Breast epithelium (tissue), 4 donors: ENCODE measurements around the gene ZBTB4. TPM values are rescaled to one million over a fixed set of nuclear protein-coding genes. Genes with fewer than 3 reads are reported as not detected.
A peak's percentile ranks its signal among the peaks of the same experiment; 100 is the strongest.

Experiments used
- DNase-seq, 2 donors: peaks; one replicate each; pipeline ENCODE4 v3.0.0-alpha.2; 2019; ENCODE audit warnings: low spot score in 2 of 2
- H3K27ac ChIP-seq, 2 donors: fragments of 200-600 bp; sonication (generic) in 1 of 2; one replicate each; pipeline ENCODE4 v1.5.1; 2016 to 2019; ENCODE audit warnings: mild to moderate bottlenecking in 1 of 2
- H3K27me3 ChIP-seq, 2 donors: fragments of 200-600 bp; sonication (generic) in 1 of 2; one replicate each; pipeline versions ENCODE4 v1.5.1 to v1.6.0; 2017 to 2019; ENCODE audit warnings: control low read depth in 1 of 2, mild to moderate bottlenecking in 1 of 2
- H3K36me3 ChIP-seq: fragments of 200-600 bp; one replicate; pipeline ENCODE4 v1.5.1; 2019
- H3K4me1 ChIP-seq, 2 donors: fragments of 200-600 bp; sonication (generic); one replicate each; pipeline ENCODE4 v1.5.1; 2016 to 2019; ENCODE audit warnings: control low read depth in 1 of 2
- H3K4me3 ChIP-seq, 3 donors: fragments of 200-600 bp; sonication (generic); 1 replicate in 2 of 3; 2 replicates in 1 of 3; pipeline ENCODE4 v1.5.1; 2016 to 2019; ENCODE audit warnings: mild to moderate bottlenecking in 3 of 3, moderate library complexity in 2 of 3
- H3K9me3 ChIP-seq, 2 donors: fragments of 200-600 bp; sonication (generic) in 1 of 2; one replicate each; pipeline ENCODE4 v1.5.1; 2016 to 2019; ENCODE audit warnings: control low read depth in 1 of 2
- POLR2A ChIP-seq: fragments of 450-650 bp; IDR thresholded peaks from one replicate; pipeline ENCODE4 v1.6.1; 2016; ENCODE audit warnings: antibody characterized with exemption, mild to moderate bottlenecking, moderate library complexity
- POLR2AphosphoS5 ChIP-seq, 3 donors: sonication (generic); formaldehyde crosslinking; IDR thresholded peaks; one replicate each; pipeline ENCODE4 v1.6.1; 2017; ENCODE audit warnings: antibody characterized with exemption in 3 of 3
- intact Hi-C: fragments of 100-400 bp; cut with DNase I; formaldehyde crosslinking; loops from one replicate; pipeline ENCODE4 v1.15.1; 2023; ENCODE audit warnings: low total_unique reads
- total RNA-seq, 3 donors: library from RNA; depleted of rRNA; stranded (reverse); fragments of >200 nt; gene quantifications; one replicate each; pipeline ENCODE4 v1.1.0, GENCODE V29; 2016
- TF ChIP-seq, protein P1 (sequence below), 3 donors: fragments of 450-650 bp; IDR thresholded peaks; one replicate each; pipeline ENCODE4 v1.5.1; 2016 to 2017; ENCODE audit warnings: antibody characterized with exemption in 3 of 3, mild to moderate bottlenecking in 3 of 3, moderate library complexity in 3 of 3

ZBTB4 gene
- total RNA-seq, 3 donors from 2014 or later, result 34.4 to 46.9 (median 45.7) TPM

DNA sequence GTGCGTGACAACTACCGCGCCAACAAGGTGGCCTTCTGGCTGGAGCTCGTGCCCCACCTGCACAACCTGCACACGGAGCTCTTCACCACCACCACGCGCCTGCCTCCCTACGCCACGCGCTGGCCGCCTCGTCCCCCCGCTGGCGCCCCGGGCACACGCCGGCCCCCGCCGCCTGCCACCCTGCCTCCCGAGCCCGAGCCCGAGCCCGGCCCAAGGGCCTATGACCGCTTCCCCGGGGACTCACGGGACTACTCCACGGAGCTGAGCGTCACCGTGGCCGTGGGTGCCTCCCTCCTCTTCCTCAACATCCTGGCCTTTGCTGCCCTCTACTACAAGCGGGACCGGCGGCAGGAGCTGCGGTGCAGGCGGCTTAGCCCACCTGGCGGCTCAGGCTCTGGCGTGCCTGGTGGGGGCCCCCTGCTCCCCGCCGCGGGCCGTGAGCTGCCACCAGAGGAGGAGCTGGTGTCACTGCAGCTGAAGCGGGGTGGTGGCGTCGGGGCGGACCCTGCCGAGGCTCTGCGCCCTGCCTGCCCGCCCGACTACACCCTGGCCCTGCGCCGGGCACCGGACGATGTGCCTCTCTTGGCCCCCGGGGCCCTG is 62.3 kb downstream of the ZBTB4 start:
- no peak overlapping the region for H3K4me3 ChIP-seq
- no peak for DNase-seq
- H3K36me3 ChIP-seq, result no peaks in the 10 kb centered on the region
- H3K4me1 ChIP-seq, result no peaks in the 10 kb centered on the region
- intact Hi-C loops, result no loop called here
- TF ChIP-seq, protein P1, sequence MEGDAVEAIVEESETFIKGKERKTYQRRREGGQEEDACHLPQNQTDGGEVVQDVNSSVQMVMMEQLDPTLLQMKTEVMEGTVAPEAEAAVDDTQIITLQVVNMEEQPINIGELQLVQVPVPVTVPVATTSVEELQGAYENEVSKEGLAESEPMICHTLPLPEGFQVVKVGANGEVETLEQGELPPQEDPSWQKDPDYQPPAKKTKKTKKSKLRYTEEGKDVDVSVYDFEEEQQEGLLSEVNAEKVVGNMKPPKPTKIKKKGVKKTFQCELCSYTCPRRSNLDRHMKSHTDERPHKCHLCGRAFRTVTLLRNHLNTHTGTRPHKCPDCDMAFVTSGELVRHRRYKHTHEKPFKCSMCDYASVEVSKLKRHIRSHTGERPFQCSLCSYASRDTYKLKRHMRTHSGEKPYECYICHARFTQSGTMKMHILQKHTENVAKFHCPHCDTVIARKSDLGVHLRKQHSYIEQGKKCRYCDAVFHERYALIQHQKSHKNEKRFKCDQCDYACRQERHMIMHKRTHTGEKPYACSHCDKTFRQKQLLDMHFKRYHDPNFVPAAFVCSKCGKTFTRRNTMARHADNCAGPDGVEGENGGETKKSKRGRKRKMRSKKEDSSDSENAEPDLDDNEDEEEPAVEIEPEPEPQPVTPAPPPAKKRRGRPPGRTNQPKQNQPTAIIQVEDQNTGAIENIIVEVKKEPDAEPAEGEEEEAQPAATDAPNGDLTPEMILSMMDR (IDR thresholded peaks at IDR 0.05), result no peak
- no peak for TF ChIP-seq POLR2A
- no peak for TF ChIP-seq POLR2AphosphoS5 (IDR thresholded peaks at IDR 0.05)
- no peak overlapping the region for H3K27ac ChIP-seq
- H3K9me3 ChIP-seq, result no peaks in the 10 kb centered on the region
- H3K27me3 ChIP-seq, result no peaks in the 10 kb centered on the region

DNA sequence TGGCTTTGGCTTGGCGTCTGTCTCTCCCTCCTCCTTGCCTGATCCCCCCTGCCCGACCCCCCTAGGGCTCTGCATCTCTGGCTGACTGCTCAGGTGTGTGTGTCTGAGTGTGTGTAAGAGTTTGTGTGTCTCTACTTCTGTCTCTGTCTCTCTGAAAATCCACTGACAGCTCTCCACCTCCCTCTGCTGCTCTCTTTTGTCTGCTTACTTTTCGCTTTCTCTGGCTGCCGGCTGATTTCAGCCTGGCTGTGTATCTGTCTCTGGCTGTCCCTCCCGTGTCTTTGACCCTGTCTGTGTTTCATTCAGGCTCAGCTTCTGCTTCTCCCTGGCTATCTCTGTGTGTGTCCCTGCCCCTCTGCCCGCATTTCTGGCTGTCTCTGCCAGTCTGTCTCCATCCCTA is 63.1 kb downstream of the ZBTB4 start:
- no peak overlapping the region for H3K4me3 ChIP-seq
- intact Hi-C loops, result no loop called here
- no peak overlapping the region for H3K27ac ChIP-seq
- H3K4me1 ChIP-seq, result no peaks in the 10 kb centered on the region
- no peaks in the 10 kb centered on the region for H3K36me3 ChIP-seq
- H3K27me3 ChIP-seq, result no peaks in the 10 kb centered on the region
- DNase-seq, result no peak
- H3K9me3 ChIP-seq, result no peaks in the 10 kb centered on the region
- TF ChIP-seq POLR2AphosphoS5 (IDR thresholded peaks at IDR 0.05), result no peak
- TF ChIP-seq, protein P1 (IDR thresholded peaks at IDR 0.05), result no peak
- no peak for TF ChIP-seq POLR2A

DNA sequence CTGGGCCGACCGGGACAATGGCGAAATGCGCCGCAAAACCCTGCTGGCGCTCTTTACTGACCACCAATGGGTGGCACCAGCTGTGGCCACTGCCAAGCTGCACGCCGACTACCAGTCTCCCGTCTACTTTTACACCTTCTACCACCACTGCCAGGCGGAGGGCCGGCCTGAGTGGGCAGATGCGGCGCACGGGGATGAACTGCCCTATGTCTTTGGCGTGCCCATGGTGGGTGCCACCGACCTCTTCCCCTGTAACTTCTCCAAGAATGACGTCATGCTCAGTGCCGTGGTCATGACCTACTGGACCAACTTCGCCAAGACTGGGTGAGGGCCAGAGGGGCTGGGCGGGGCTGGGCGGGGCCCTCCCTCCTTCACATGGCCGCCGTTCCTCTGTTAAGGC is 63.6 kb downstream of the ZBTB4 start:
- Histone ChIP-seq H3K27me3 (no peaks in the 10 kb centered on the region), H3K4me3 (no peak overlapping the region), H3K36me3 (no peaks in the 10 kb centered on the region), H3K4me1 (no peaks in the 10 kb centered on the region), H3K27ac (no peak overlapping the region), H3K9me3 (no peaks in the 10 kb centered on the region)
- intact Hi-C loops, result no loop called here
- TF ChIP-seq, protein P1 (IDR thresholded peaks at IDR 0.05), result no peak
- no peak for TF ChIP-seq POLR2A
- no peak for TF ChIP-seq POLR2AphosphoS5 (IDR thresholded peaks at IDR 0.05)
- DNase-seq, result no peak

DNA sequence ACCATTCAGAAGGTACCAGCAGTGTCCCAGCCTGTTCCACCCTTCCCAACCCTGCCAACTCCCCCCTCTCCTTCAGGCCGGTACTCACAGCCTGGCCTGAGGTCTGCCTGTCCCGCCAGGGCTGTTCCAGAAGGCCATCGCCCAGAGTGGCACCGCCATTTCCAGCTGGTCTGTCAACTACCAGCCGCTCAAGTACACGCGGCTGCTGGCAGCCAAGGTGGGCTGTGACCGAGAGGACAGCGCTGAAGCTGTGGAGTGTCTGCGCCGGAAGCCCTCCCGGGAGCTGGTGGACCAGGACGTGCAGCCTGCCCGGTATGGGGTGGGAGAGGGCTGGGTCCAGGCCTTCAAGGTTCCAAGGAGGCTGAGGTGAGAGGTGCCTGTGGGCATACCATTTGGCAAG is 64.6 kb downstream of the ZBTB4 start:
- Histone ChIP-seq H3K27me3 (no peaks in the 10 kb centered on the region), H3K4me1 (no peaks in the 10 kb centered on the region), H3K4me3 (no peak overlapping the region), H3K36me3 (no peaks in the 10 kb centered on the region), H3K27ac (no peak overlapping the region), H3K9me3 (no peaks in the 10 kb centered on the region)
- no peak for DNase-seq
- intact Hi-C loops, result no loop called here
- no peak for TF ChIP-seq POLR2AphosphoS5 (IDR thresholded peaks at IDR 0.05)

DNA sequence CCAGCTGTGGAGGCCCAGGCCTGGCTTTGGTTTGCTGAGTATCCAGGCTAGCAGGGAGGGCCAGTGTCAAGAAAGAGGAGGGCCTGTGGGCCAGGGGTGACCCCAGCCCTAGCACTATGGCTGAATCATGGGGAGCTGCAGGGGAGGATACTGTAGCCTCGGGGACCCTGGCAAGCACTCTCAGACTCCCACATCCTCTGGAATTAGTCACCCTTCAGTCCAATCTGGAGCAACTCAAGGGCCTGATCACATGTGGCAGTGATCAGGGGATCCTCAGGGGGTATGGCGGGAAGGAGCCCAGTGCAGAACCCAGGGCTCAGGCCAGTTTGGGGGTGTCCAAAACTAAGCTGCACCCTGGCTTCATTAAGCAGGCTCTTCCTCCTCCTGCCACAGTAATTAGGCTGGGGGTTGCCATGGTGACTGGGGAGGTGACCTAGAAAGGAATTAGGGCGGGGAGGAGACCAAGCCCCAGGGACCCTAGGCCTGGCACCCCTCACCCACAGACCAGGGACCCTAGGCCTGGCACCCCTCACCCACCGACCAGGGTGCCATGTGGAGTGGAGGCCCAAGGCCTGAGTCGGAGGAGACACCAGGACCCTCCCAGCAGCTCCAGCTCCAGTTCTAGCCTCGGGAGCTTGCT is 66.0 kb downstream of the ZBTB4 start:
- Histone ChIP-seq H3K36me3 (no peaks in the 10 kb centered on the region), H3K4me3 (no peak overlapping the region), H3K27ac (peak overlapping the region; percentile 13 to 83), H3K4me1 (no peaks in the 10 kb centered on the region), H3K9me3 (no peaks in the 10 kb centered on the region), H3K27me3 (no peaks in the 10 kb centered on the region)
- no peak for DNase-seq
- TF ChIP-seq POLR2A (no peak), POLR2AphosphoS5 (IDR thresholded peaks at IDR 0.05) (no peak)
- TF ChIP-seq, protein P1 (IDR thresholded peaks at IDR 0.05), result no peak
- intact Hi-C loops, result no loop called here
